DMS79 (cell line): ENCODE data around the gene LRRFIP2.
"Not testable (repeated sequence)": the region's sequence is repeated elsewhere in the genome, so short reads cannot be mapped to it uniquely, and the experiment has no call there.

Source experiments
- DNase-seq: peaks from one replicate; lab custom pipeline; 2025; lab: John Stamatoyannopoulos, UW

Gene LRRFIP2

GRCh38 chr3:37174532-37175126 is at the start of gene LRRFIP2:
TSS of gene LRRFIP2 (minus strand) at chr3:37174582. CDS start at chr3:37148983, 25,599 bp downstream.
- peak; percentile 1 for DNase-seq

- DNase-seq: no peak
Measured at GRCh38 chr3:37223576-37223975, 49.2 kb upstream of the LRRFIP2 start.

- no peak for DNase-seq
Measured at GRCh38 chr3:37223141-37223558, 48.8 kb upstream of the LRRFIP2 start.

- DNase-seq: not testable (repeated sequence)
Measured at GRCh38 chr3:37222542-37222941, 48.2 kb upstream of the LRRFIP2 start.

GRCh38 chr3:37221407-37221806 is 47.0 kb upstream of the LRRFIP2 start:
- no peak for DNase-seq

- peak; percentile 75 for DNase-seq
Measured at GRCh38 chr3:37219266-37219665, 44.9 kb upstream of the LRRFIP2 start.

- DNase-seq: peak; percentile 58
Measured at GRCh38 chr3:37218206-37218605, 43.8 kb upstream of the LRRFIP2 start.

- DNase-seq: no peak
Measured at GRCh38 chr3:37217098-37217849, 42.9 kb upstream of the LRRFIP2 start.

- DNase-seq: no peak
Measured at GRCh38 chr3:37216597-37217097, 42.3 kb upstream of the LRRFIP2 start.

GRCh38 chr3:37214076-37214475 is 39.7 kb upstream of the LRRFIP2 start:
- no peak for DNase-seq

GRCh38 chr3:37210230-37210629 is 35.8 kb upstream of the LRRFIP2 start:
- DNase-seq: no peak

GRCh38 chr3:37208576-37208975 is 34.2 kb upstream of the LRRFIP2 start:
- DNase-seq: not testable (repeated sequence)

GRCh38 chr3:37208008-37208407 is 33.6 kb upstream of the LRRFIP2 start:
- DNase-seq: not testable (repeated sequence)

GRCh38 chr3:37206041-37206440 is 31.7 kb upstream of the LRRFIP2 start:
- DNase-seq: not testable (repeated sequence)

- no peak for DNase-seq
Measured at GRCh38 chr3:37204314-37204713, 29.9 kb upstream of the LRRFIP2 start.

- no peak for DNase-seq
Measured at GRCh38 chr3:37202035-37202434, 27.7 kb upstream of the LRRFIP2 start.

- DNase-seq: no peak
Measured at GRCh38 chr3:37200141-37200540, 25.8 kb upstream of the LRRFIP2 start.

- DNase-seq: no peak
Measured at GRCh38 chr3:37198996-37199395, 24.6 kb upstream of the LRRFIP2 start.

- no peak for DNase-seq
Measured at GRCh38 chr3:37198547-37198946, 24.2 kb upstream of the LRRFIP2 start.

GRCh38 chr3:37197810-37198371 is 23.5 kb upstream of the LRRFIP2 start:
- no peak for DNase-seq

- DNase-seq: no peak
Measured at GRCh38 chr3:37194533-37194932, 20.2 kb upstream of the LRRFIP2 start.

- no peak for DNase-seq
Measured at GRCh38 chr3:37190667-37191066, 16.3 kb upstream of the LRRFIP2 start.

- DNase-seq: no peak
Measured at GRCh38 chr3:37189109-37189508, 14.7 kb upstream of the LRRFIP2 start.
